GM23338 (cell line): ENCODE measurements around the gene EDARADD.

ENCODE experiments used
- CREB1 ChIP-seq: fragments of 250-450 bp; sonication (Bioruptor Pico); IDR thresholded peaks from 2 replicates; pipeline ENCODE4 v1.5.0; 2020; ENCODE audit warnings: low read depth, mild to moderate bottlenecking, moderate library complexity
- CTCF ChIP-seq, 2 experiments: fragments of 200-600 bp in 1 of 2; sonication (generic) in 1 of 2; conservative IDR thresholded peaks; 2 replicates each; pipeline versions ENCODE4 v1.5.1 to v1.6.1; 2016 to 2017; ENCODE audit warnings: antibody characterized with exemption in 2 of 2, low read depth in 2 of 2, mild to moderate bottlenecking in 2 of 2, moderate library complexity in 1 of 2
- ETS1 ChIP-seq: IDR thresholded peaks from 2 replicates; pipeline ENCODE4 v1.6.1; 2016; ENCODE audit warnings: antibody characterized with exemption
- EZH2 ChIP-seq: fragments of 200-600 bp; sonication (generic); IDR thresholded peaks from one replicate; pipeline ENCODE4 v1.8.0; 2017; ENCODE audit warnings: antibody characterized with exemption, mild to moderate bottlenecking, low read depth; ENCODE audit not compliant: unreplicated experiment
- EZH2phosphoT487 ChIP-seq: fragments of 200-600 bp; sonication (generic); IDR thresholded peaks from one replicate; pipeline ENCODE4 v1.8.1; 2018; ENCODE audit warnings: antibody characterized with exemption; ENCODE audit not compliant: unreplicated experiment
- JUNB ChIP-seq: IDR thresholded peaks from one replicate; pipeline ENCODE4 v1.6.1; 2016; ENCODE audit warnings: antibody characterized with exemption; ENCODE audit not compliant: unreplicated experiment
- POLR2AphosphoS5 ChIP-seq: IDR thresholded peaks from 2 replicates; pipeline ENCODE4 v1.6.1; 2016; ENCODE audit warnings: antibody characterized with exemption, low read depth
- REST ChIP-seq: IDR thresholded peaks from one replicate; pipeline ENCODE4 v1.6.1; 2018; ENCODE audit warnings: antibody characterized with exemption; ENCODE audit not compliant: unreplicated experiment
- STAT1 ChIP-seq: IDR thresholded peaks from one replicate; pipeline ENCODE4 v1.6.1; 2016; ENCODE audit warnings: antibody characterized with exemption; ENCODE audit not compliant: unreplicated experiment

GRCh38 chr1:236419502-236419901, 25.4 kb downstream of the EDARADD start:
- TF ChIP-seq REST = no peak
- TF ChIP-seq CTCF (conservative IDR thresholded peaks at IDR 0.05; ENCODE audit: low read depth in 2 of 2) = no peak
- TF ChIP-seq JUNB = no peak
- TF ChIP-seq EZH2 = no peak
- TF ChIP-seq EZH2phosphoT487 = no peak
- no peak for TF ChIP-seq CREB1 (CRISPR knock-in tag)
- no peak for TF ChIP-seq POLR2AphosphoS5
- no peak for TF ChIP-seq ETS1
- TF ChIP-seq STAT1 = no peak
